ENCODE results near the gene FAM184B.
"Not testable (repeated sequence)": the region's sequence is repeated elsewhere in the genome, so short reads cannot be mapped to it uniquely, and the experiment has no call there.

The FAM184B gene

GRCh38 chr4:17713779-17714178, 67.6 kb downstream of the FAM184B start:
- DNase-seq, result no peak

- no peak for DNase-seq
Measured at GRCh38 chr4:17712166-17712565, 69.3 kb downstream of the FAM184B start.

- DNase-seq, result not testable (repeated sequence)
Measured at GRCh38 chr4:17711206-17711605, 70.2 kb downstream of the FAM184B start.

- no peak for DNase-seq
Measured at GRCh38 chr4:17709763-17710068, 71.7 kb downstream of the FAM184B start.

GRCh38 chr4:17708992-17709762, 72.2 kb downstream of the FAM184B start:
- DNase-seq, result no peak

GRCh38 chr4:17707671-17708070, 73.8 kb downstream of the FAM184B start:
- DNase-seq, result no peak

GRCh38 chr4:17705107-17705506, 76.3 kb downstream of the FAM184B start:
- DNase-seq, result no peak

- no peak for DNase-seq
Measured at GRCh38 chr4:17704020-17704650, 77.3 kb downstream of the FAM184B start.

- no peak for DNase-seq
Measured at GRCh38 chr4:17702641-17703040, 78.8 kb downstream of the FAM184B start.

- no peak for DNase-seq
Measured at GRCh38 chr4:17701882-17702281, 79.5 kb downstream of the FAM184B start.

- DNase-seq, result no peak
Measured at GRCh38 chr4:17701138-17701839, 80.1 kb downstream of the FAM184B start.

GRCh38 chr4:17699380-17699779, 82.0 kb downstream of the FAM184B start:
- DNase-seq, result no peak

GRCh38 chr4:17698116-17698515, 83.3 kb downstream of the FAM184B start:
- DNase-seq, result no peak

GRCh38 chr4:17695341-17695740, 86.1 kb downstream of the FAM184B start:
- no peak for DNase-seq

- no peak for DNase-seq
Measured at GRCh38 chr4:17694552-17694951, 86.9 kb downstream of the FAM184B start.

GRCh38 chr4:17690898-17691297, 90.5 kb downstream of the FAM184B start:
- no peak for DNase-seq

- DNase-seq, result no peak
Measured at GRCh38 chr4:17690135-17690534, 91.3 kb downstream of the FAM184B start.

GRCh38 chr4:17688011-17688441, 93.4 kb downstream of the FAM184B start:
- DNase-seq, result no peak

GRCh38 chr4:17687237-17687857, 94.1 kb downstream of the FAM184B start:
- DNase-seq, result no peak

GRCh38 chr4:17684648-17685047, 96.8 kb downstream of the FAM184B start:
- DNase-seq, result not testable (repeated sequence)

- DNase-seq, result no peak
Measured at GRCh38 chr4:17682222-17682566, 99.2 kb downstream of the FAM184B start.

- no peak for DNase-seq
Measured at GRCh38 chr4:17681281-17682221, 99.9 kb downstream of the FAM184B start.

All from DMS153 (cell line).